HepG2 (cell line): Measurements from ENCODE around the gene FAM120B. TPM values are rescaled to one million over a fixed set of nuclear protein-coding genes. Genes with fewer than 3 reads are reported as not detected.

Experiments used
- ATAC-seq: fragments of 200-7000 bp; cut with Tn5 transposase; 3 replicates; pipeline ENCODE4 v1.9.1; 2020; ENCODE audit warnings: mild to moderate bottlenecking, moderate library complexity
- BruUV-seq: library from RNA; stranded (reverse); fragments of 400-500 nt; replicated peaks from 2 replicates; lab custom pipeline; 2021; lab: Mats Ljungman, UMichigan
- CTCF ChIA-PET: fragments of 300-600 bp; formaldehyde crosslinking; extraction: SDS; loops from one replicate; lab custom pipeline; 2021; ENCODE audit warnings: low total read pairs, inconsistent platforms, low intra/inter-chr PET ratio; lab: Yijun Ruan, JAX
- POLR2A ChIA-PET: fragments of 350-600 bp; sonication (Branson Sonifier 250); formaldehyde crosslinking; loops from one replicate; lab custom pipeline; 2020; ENCODE audit warnings: antibody characterized with exemption, inconsistent platforms; lab: Yijun Ruan, JAX
- DNase-seq: peaks from one replicate; pipeline ENCODE4 v3.0.0-alpha.2; 2015; ENCODE audit warnings: low spot score
- FAIRE-seq: peaks from 3 replicates; lab custom pipeline; 2011; peaks lifted over from hg19 to GRCh38; lab: Jason Lieb, UNC
- H2AFZ ChIP-seq: one replicate; pipeline ENCODE4 v1.6.1; 2011; ENCODE audit warnings: low read length, inconsistent platforms
- H3K27ac ChIP-seq: fragments of 300-600 bp; 3 replicates; pipeline ENCODE4 v1.8.0; 2011; ENCODE audit warnings: mixed run types, mild to moderate bottlenecking, mixed read lengths, low read length, inconsistent platforms; ENCODE audit not compliant: insufficient read depth; ENCODE audit errors: extremely low read length
- H3K27me3 ChIP-seq, 2 experiments: fragments of 200-600 bp in 1 of 2; 2 replicates in 1 of 2; 3 replicates in 1 of 2; pipeline versions ENCODE4 v1.6.0 to v1.8.0; 2011; ENCODE audit warnings: low read length in 2 of 2, mild to moderate bottlenecking in 2 of 2, moderate library complexity in 2 of 2, inconsistent platforms in 1 of 2; ENCODE audit not compliant: insufficient read depth in 2 of 2, control insufficient read depth in 1 of 2
- H3K36me3 ChIP-seq, 2 experiments: fragments of 200-600 bp in 1 of 2; replicated peaks in 1 of 2; 2 replicates in 1 of 2; 3 replicates in 1 of 2; pipeline versions ENCODE4 v1.5.1 to v1.8.0; 2011; ENCODE audit warnings: low read length in 2 of 2, inconsistent platforms in 1 of 2; ENCODE audit not compliant: insufficient read depth in 2 of 2, control insufficient read depth in 1 of 2
- H3K4me1 ChIP-seq: 2 replicates; pipeline ENCODE4 v1.5.1; 2012; ENCODE audit warnings: low read length, inconsistent platforms; ENCODE audit not compliant: insufficient read depth
- H3K4me2 ChIP-seq: 2 replicates; pipeline ENCODE4 v1.6.0; 2011; ENCODE audit warnings: low read depth, low read length, inconsistent platforms
- H3K4me3 ChIP-seq, 3 experiments: fragments of 200-600 bp in 1 of 3; sonication (generic), shearing (Covaris generic) in 1 of 3; replicated peaks in 1 of 3; 2 replicates each; pipeline ENCODE4 v1.5.1; 2011 to 2016; ENCODE audit warnings: low read length in 3 of 3, inconsistent platforms in 2 of 3, low read depth in 2 of 3, mild to moderate bottlenecking in 2 of 3, control low read depth in 1 of 3, mixed read lengths in 1 of 3; ENCODE audit not compliant: insufficient read depth in 1 of 3
- H3K79me2 ChIP-seq: one replicate; pipeline ENCODE4 v1.6.1; 2011; ENCODE audit warnings: low read length, inconsistent platforms; ENCODE audit not compliant: insufficient read depth
- H3K9ac ChIP-seq: 2 replicates; pipeline ENCODE4 v1.6.0; 2011; ENCODE audit warnings: mild to moderate bottlenecking, low read depth, low read length, inconsistent platforms; ENCODE audit not compliant: insufficient read depth
- H3K9me3 ChIP-seq: 2 replicates; pipeline ENCODE4 v1.5.1; 2012; ENCODE audit warnings: mild to moderate bottlenecking, low read length
- H4K20me1 ChIP-seq: 2 replicates; pipeline ENCODE4 v1.6.0; 2011; ENCODE audit warnings: inconsistent platforms, mild to moderate bottlenecking, low read length, moderate library complexity; ENCODE audit not compliant: insufficient read depth
- ATM ChIP-seq: fragments of 450-650 bp; IDR thresholded peaks from 2 replicates; pipeline ENCODE4 v1.7.1; 2017; ENCODE audit warnings: mild to moderate bottlenecking, borderline replicate concordance
- GPN1 ChIP-seq: sonication (generic); formaldehyde crosslinking; IDR thresholded peaks from 2 replicates; pipeline ENCODE4 v1.5.1; 2020; ENCODE audit warnings: missing genetic modification reagents, borderline replicate concordance
- GTF2F1 ChIP-seq: fragments of 150-350 bp; IDR thresholded peaks from 2 replicates; pipeline ENCODE4 v1.6.1; 2014; ENCODE audit warnings: low read length
- MIER3 ChIP-seq: IDR thresholded peaks from 2 replicates; pipeline ENCODE4 v1.6.1; 2016; ENCODE audit warnings: missing compliant biosample characterization, borderline replicate concordance
- PBX2 ChIP-seq: IDR thresholded peaks from 2 replicates; pipeline ENCODE4 v1.6.1; 2016; ENCODE audit warnings: control low read depth
- RNF219 ChIP-seq: sonication (generic); formaldehyde crosslinking; IDR thresholded peaks from 2 replicates; pipeline ENCODE4 v1.5.0; 2020; ENCODE audit warnings: mild to moderate bottlenecking, missing genetic modification reagents
- ZBTB25 ChIP-seq: IDR thresholded peaks from 2 replicates; pipeline ENCODE4 v1.6.1; 2018; ENCODE audit warnings: missing genetic modification reagents
- ZNF749 ChIP-seq: sonication (generic); formaldehyde crosslinking; IDR thresholded peaks from 2 replicates; pipeline ENCODE4 v1.8.0; 2022; ENCODE audit warnings: mild to moderate bottlenecking, missing genetic modification reagents, moderate library complexity, borderline replicate concordance
- ZSCAN9 ChIP-seq: IDR thresholded peaks from 2 replicates; pipeline ENCODE4 v1.6.1; 2016; ENCODE audit warnings: borderline replicate concordance
- WGBS: methylation state at CpG from one replicate; pipeline ENCODE4 v1.1.6; 2017; ENCODE audit warnings: low lambda C conversion rate; 5-methylcytosine and 5-hydroxymethylcytosine counted together
- in situ Hi-C: cut with HindIII; loops from 2 replicates; pipeline ENCODE4 v1.10.0; 2017; ENCODE audit warnings: low pct_unique_long_range_greater_than_20kb; ENCODE audit not compliant: extremely low pct_ligation_motif_present
- intact Hi-C: fragments of 100-400 bp; cut with micrococcal nuclease; formaldehyde crosslinking; loops from one replicate; pipeline ENCODE4 v1.10.0; 2022; ENCODE audit not compliant: unreplicated experiment
- polyA plus RNA-seq, 8 experiments: library from polyadenylated mRNA; depleted of rRNA in 3 of 8; stranded (reverse) in 7 of 8; unstranded in 1 of 8; fragments of >200 nt; fragmentation: Illumina TruSeq in 4 of 8; extraction: Trizol in 4 of 8; gene quantifications; 2 replicates each; pipeline versions ENCODE4 v1.2.1 to v1.2.3, GENCODE V29; 2011 to 2016; ENCODE audit warnings: low read depth in 4 of 8, missing spikeins in 1 of 8, mixed read lengths in 1 of 8; ENCODE audit not compliant: insufficient read depth in 1 of 8
- total RNA-seq, 5 experiments: library from RNA; depleted of rRNA; stranded (reverse); fragments of >200 nt; fragmentation: Illumina TruSeq; extraction: Trizol; gene quantifications; 2 replicates each; pipeline ENCODE4 v1.2.3, GENCODE V29; 2016; ENCODE audit warnings: low read depth in 1 of 5

The FAM120B gene
- total and polyA plus RNA-seq, 2 of the 13 experiments (the other 11 are each of a cell fraction or from before 2014, with no cell fraction given) = 9.2 to 10.7 TPM

GRCh38 chr6:170416303-170416702 lies 109.7 kb downstream of the FAM120B start:
- ATAC-seq (peak; percentile 34; the same call in 2 of the 3 replicates), FAIRE-seq (no peak), DNase-seq (no peak)
- ChIA-PET POLR2A (no interaction called here), CTCF (no interaction called here)
- Histone ChIP-seq H2AFZ (no peak overlapping the region), H4K20me1 (no peaks in the 10 kb centered on the region), H3K79me2 (no peaks in the 10 kb centered on the region), H3K27ac (no peak overlapping the region), H3K9ac (no peak overlapping the region), H3K27me3 (peaks cover 1 to 22% of the 10 kb centered on the region in 2 experiments; a peak in 3 of 5 replicates), H3K4me3 (no peak overlapping the region), H3K4me1 (no peaks in the 10 kb centered on the region), H3K36me3 (no peaks in the 10 kb centered on the region)
- WGBS = 37% methylated on average over 8 of the region's 8 CpGs
- TF ChIP-seq RNF219 = no peak
- no peak for TF ChIP-seq MIER3 (CRISPR knock-in tag)
- TF ChIP-seq ZSCAN9 = no peak
- TF ChIP-seq GPN1 (CRISPR knock-in tag) = no peak
- no peak for TF ChIP-seq ZNF749 (CRISPR knock-in tag)
- no peak for TF ChIP-seq ZBTB25 (CRISPR knock-in tag)
- TF ChIP-seq PBX2 (CRISPR knock-in tag) = no peak
- TF ChIP-seq ATM = no peak
- TF ChIP-seq GTF2F1 = no peak
- TF ChIP-seq, all 625 proteins: peak for 0
- Histone ChIP-seq H3K9me3 (no peaks in the 10 kb centered on the region), H3K4me2 (no peak overlapping the region)
- in situ Hi-C loops = no loop called here
- intact Hi-C loops = no loop called here
- BruUV-seq = no TSS peak
